HCT116 (cell line): ENCODE results near the gene WNT5B. TPM values are rescaled to one million over a fixed set of nuclear protein-coding genes. Genes with fewer than 3 reads are reported as not detected.

Experiments
- ATAC-seq: fragments of 200-7000 bp; cut with Tn5 transposase; 2 replicates; pipeline ENCODE4 v1.9.1; 2020; ENCODE audit warnings: mild to moderate bottlenecking, moderate library complexity
- BruUV-seq: library from RNA; stranded (reverse); fragments of 400-500 nt; replicated peaks from 2 replicates; lab custom pipeline; 2021; lab: Mats Ljungman, UMichigan
- CTCF ChIA-PET: fragments of 300-600 bp; sonication (Branson Sonifier 250); formaldehyde crosslinking; loops from one replicate; lab custom pipeline; 2021; ENCODE audit warnings: antibody characterized with exemption; lab: Charles Lee
- POLR2A ChIA-PET: fragments of 300-600, 350-600 bp; sonication (Branson Sonifier 250); formaldehyde crosslinking; loops from one replicate; lab custom pipeline; 2021; ENCODE audit warnings: antibody characterized with exemption; lab: Charles Lee
- RAD21 ChIA-PET, 2 experiments: fragments of 300-600 bp; sonication (Branson Sonifier 250); formaldehyde crosslinking; loops; one replicate each; lab custom pipeline; 2023; ENCODE audit warnings: low total read pairs in 2 of 2; ENCODE audit not compliant: uncharacterized antibody in 2 of 2, unreplicated experiment in 2 of 2, low non-redundant PET in 1 of 2; lab: Charles Lee
- DNase-seq: peaks from one replicate; pipeline ENCODE4 v3.0.0-alpha.2; 2010; ENCODE audit warnings: low read depth, low spot score
- H2AFZ ChIP-seq: fragments of 200-600 bp; shearing (Covaris generic), sonication (generic); 2 replicates; pipeline ENCODE4 v1.6.1; 2017; ENCODE audit warnings: low read depth, mixed run types, mixed read lengths, antibody characterized with exemption, low read length; ENCODE audit not compliant: poor library complexity, severe bottlenecking
- H3K27ac ChIP-seq: 2 replicates; pipeline ENCODE4 v1.5.1; 2012; ENCODE audit warnings: low read depth, low read length
- H3K27me3 ChIP-seq: fragments of 200-600 bp; sonication (generic); 2 replicates; pipeline ENCODE4 v1.6.1; 2016; ENCODE audit warnings: mixed run types, low read length, mixed read lengths; ENCODE audit not compliant: insufficient read depth
- H3K36me3 ChIP-seq, 2 experiments: fragments of 200-500 bp in 1 of 2; fragments of 200-600 bp in 1 of 2; sonication (Bioruptor generic) in 1 of 2; sonication (generic) in 1 of 2; 2 replicates each; pipeline versions ENCODE4 v1.5.1 to v1.6.1; 2014 to 2016; ENCODE audit warnings: low read length in 2 of 2, inconsistent platforms in 1 of 2, mixed read lengths in 1 of 2, mixed run types in 1 of 2; ENCODE audit not compliant: insufficient read depth in 2 of 2, control insufficient read depth in 1 of 2
- H3K4me1 ChIP-seq, 2 experiments: fragments of 200-600 bp in 1 of 2; sonication (generic) in 1 of 2; 2 replicates each; pipeline versions ENCODE4 v1.5.1 to v1.6.1; 2012 to 2017; ENCODE audit warnings: low read length in 2 of 2, inconsistent platforms in 1 of 2, mild to moderate bottlenecking in 1 of 2, mixed read lengths in 1 of 2, mixed run types in 1 of 2, moderate library complexity in 1 of 2; ENCODE audit not compliant: insufficient read depth in 2 of 2, control insufficient read depth in 1 of 2
- H3K4me2 ChIP-seq: fragments of 200-600 bp; sonication (generic); 2 replicates; pipeline ENCODE4 v1.6.1; 2017; ENCODE audit warnings: mixed run types, low read length, mixed read lengths
- H3K4me3 ChIP-seq, 2 experiments: fragments of 200-600 bp in 1 of 2; sonication (generic) in 1 of 2; replicated peaks in 1 of 2; 2 replicates each; pipeline ENCODE4 v1.5.1; 2011 to 2016; ENCODE audit warnings: low read length in 2 of 2, control low read depth in 1 of 2, low read depth in 1 of 2, mild to moderate bottlenecking in 1 of 2, mixed read lengths in 1 of 2, mixed run types in 1 of 2
- H3K79me2 ChIP-seq: fragments of 200-600 bp; sonication (generic); 2 replicates; pipeline ENCODE4 v1.6.1; 2017; ENCODE audit warnings: mild to moderate bottlenecking, mixed run types, low read length, moderate library complexity, mixed read lengths; ENCODE audit not compliant: insufficient read depth
- H3K9ac ChIP-seq: fragments of 200-600 bp; sonication (generic); 2 replicates; pipeline ENCODE4 v1.6.1; 2016; ENCODE audit warnings: low read length, mixed read lengths
- H3K9me2 ChIP-seq: fragments of 200-600 bp; sonication (generic), shearing (Covaris generic); 2 replicates; pipeline ENCODE4 v1.6.1; 2017; ENCODE audit warnings: mixed run types, mild to moderate bottlenecking, moderate library complexity; ENCODE audit not compliant: insufficient read depth
- H3K9me3 ChIP-seq, 2 experiments: fragments of 200-500 bp in 1 of 2; fragments of 200-600 bp in 1 of 2; sonication (Bioruptor generic) in 1 of 2; sonication (generic) in 1 of 2; 2 replicates each; pipeline ENCODE4 v1.6.1; 2014 to 2017; ENCODE audit warnings: low read length in 2 of 2, mixed read lengths in 2 of 2, inconsistent platforms in 1 of 2, low read depth in 1 of 2, mild to moderate bottlenecking in 1 of 2, mixed run types in 1 of 2, moderate library complexity in 1 of 2; ENCODE audit not compliant: control insufficient read depth in 1 of 2, insufficient read depth in 1 of 2
- H4K20me1 ChIP-seq: fragments of 200-600 bp; sonication (generic), shearing (Covaris generic); 2 replicates; pipeline ENCODE4 v1.6.1; 2017; ENCODE audit warnings: mixed run types, mild to moderate bottlenecking, moderate library complexity; ENCODE audit not compliant: insufficient read depth
- CBX3 ChIP-seq: IDR thresholded peaks from 2 replicates; pipeline ENCODE4 v1.6.1; 2012; ENCODE audit warnings: low read depth
- ELF1 ChIP-seq: IDR thresholded peaks from 2 replicates; pipeline ENCODE4 v1.6.1; 2012; ENCODE audit warnings: low read depth, borderline replicate concordance
- EZH2 ChIP-seq: fragments of 200-600 bp; sonication (generic); IDR thresholded peaks from 2 replicates; pipeline ENCODE4 v1.6.1; 2017; ENCODE audit warnings: antibody characterized with exemption, mixed run types
- JUND ChIP-seq: IDR thresholded peaks from 2 replicates; pipeline ENCODE4 v1.6.1; 2012
- POLR2A ChIP-seq: IDR thresholded peaks from 2 replicates; pipeline ENCODE4 v1.7.0; 2011; ENCODE audit warnings: borderline replicate concordance; ENCODE audit not compliant: insufficient read depth, insufficient read length; ENCODE audit errors: extremely low read depth
- POLR2AphosphoS5 ChIP-seq: IDR thresholded peaks from 2 replicates; pipeline ENCODE4 v1.6.1; 2011; ENCODE audit warnings: mild to moderate bottlenecking, low read depth, low read length, moderate library complexity
- SIN3A ChIP-seq: IDR thresholded peaks from 2 replicates; pipeline ENCODE4 v1.6.1; 2012; ENCODE audit warnings: low read depth
- SP1 ChIP-seq: IDR thresholded peaks from 2 replicates; pipeline ENCODE4 v1.6.1; 2012; ENCODE audit warnings: low read depth
- TCF7L2 ChIP-seq: IDR thresholded peaks from 2 replicates; pipeline ENCODE4 v1.7.0; 2011; ENCODE audit warnings: borderline replicate concordance, inconsistent platforms; ENCODE audit not compliant: insufficient read depth, insufficient read length; ENCODE audit errors: extremely low read depth
- intact Hi-C: fragments of 100-400 bp; cut with micrococcal nuclease; formaldehyde crosslinking; loops from 2 replicates; pipeline ENCODE4 v1.10.0; 2022
- total RNA-seq: library from RNA; stranded (reverse); gene quantifications from one replicate; pipeline ENCODE4 v1.2.1, GENCODE V29; 2021; ENCODE audit not compliant: unreplicated experiment
- TF ChIP-seq, protein P1 (sequence below): IDR thresholded peaks from 2 replicates; pipeline ENCODE4 v1.6.1; 2012
- TF ChIP-seq, protein P2 (sequence below), 3 experiments: fragments of 200-600 bp in 1 of 3; sonication (generic) in 1 of 3; IDR thresholded peaks in 2 of 3; conservative IDR thresholded peaks in 1 of 3; 2 replicates each; pipeline ENCODE4 v1.5.1; 2012 to 2017; ENCODE audit warnings: low read depth in 2 of 3, low read length in 2 of 3, antibody characterized with exemption in 1 of 3, borderline replicate concordance in 1 of 3, control low read depth in 1 of 3, mild to moderate bottlenecking in 1 of 3, mixed read lengths in 1 of 3, mixed run types in 1 of 3, moderate library complexity in 1 of 3; ENCODE audit not compliant: insufficient read depth in 1 of 3
- TF ChIP-seq, protein P3 (sequence below): IDR thresholded peaks from 2 replicates; pipeline ENCODE4 v1.6.1; 2011; ENCODE audit warnings: mild to moderate bottlenecking, low read length, moderate library complexity; ENCODE audit not compliant: insufficient replicate concordance; ENCODE audit errors: extremely low read depth
- TF ChIP-seq, protein P4 (sequence below): IDR thresholded peaks from 2 replicates; pipeline ENCODE4 v1.6.1; 2012; ENCODE audit warnings: low read depth

WNT5B gene
- total RNA-seq, 1 experiment from 2014 or later, result 0.52 TPM

DNA sequence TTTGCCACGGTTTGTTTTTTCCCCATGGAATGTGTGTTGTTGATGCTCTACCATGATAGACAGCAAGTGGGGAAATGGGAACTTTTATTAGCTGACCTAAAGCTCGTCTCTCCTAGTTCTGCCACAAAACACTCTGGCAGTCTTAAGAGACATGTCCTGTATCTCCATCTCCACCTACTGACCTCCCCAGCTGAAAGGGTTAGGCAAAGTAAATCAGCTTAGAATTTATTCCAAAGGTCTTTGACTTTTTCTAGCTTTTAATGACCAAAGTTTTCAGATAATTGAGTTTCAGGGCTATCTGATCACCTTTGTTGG, 52.4 kb downstream of the WNT5B start:
- no peak overlapping the region for H2AFZ ChIP-seq
- DNase-seq, result no peak
- TF ChIP-seq SIN3A (no peak), POLR2A (no peak), ELF1 (no peak), CBX3 (no peak), SP1 (no peak), EZH2 (no peak), POLR2AphosphoS5 (no peak), JUND (no peak), TCF7L2 (no peak)
- TF ChIP-seq, protein P1, sequence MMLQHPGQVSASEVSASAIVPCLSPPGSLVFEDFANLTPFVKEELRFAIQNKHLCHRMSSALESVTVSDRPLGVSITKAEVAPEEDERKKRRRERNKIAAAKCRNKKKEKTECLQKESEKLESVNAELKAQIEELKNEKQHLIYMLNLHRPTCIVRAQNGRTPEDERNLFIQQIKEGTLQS, result no peak
- TF ChIP-seq, protein P2, sequence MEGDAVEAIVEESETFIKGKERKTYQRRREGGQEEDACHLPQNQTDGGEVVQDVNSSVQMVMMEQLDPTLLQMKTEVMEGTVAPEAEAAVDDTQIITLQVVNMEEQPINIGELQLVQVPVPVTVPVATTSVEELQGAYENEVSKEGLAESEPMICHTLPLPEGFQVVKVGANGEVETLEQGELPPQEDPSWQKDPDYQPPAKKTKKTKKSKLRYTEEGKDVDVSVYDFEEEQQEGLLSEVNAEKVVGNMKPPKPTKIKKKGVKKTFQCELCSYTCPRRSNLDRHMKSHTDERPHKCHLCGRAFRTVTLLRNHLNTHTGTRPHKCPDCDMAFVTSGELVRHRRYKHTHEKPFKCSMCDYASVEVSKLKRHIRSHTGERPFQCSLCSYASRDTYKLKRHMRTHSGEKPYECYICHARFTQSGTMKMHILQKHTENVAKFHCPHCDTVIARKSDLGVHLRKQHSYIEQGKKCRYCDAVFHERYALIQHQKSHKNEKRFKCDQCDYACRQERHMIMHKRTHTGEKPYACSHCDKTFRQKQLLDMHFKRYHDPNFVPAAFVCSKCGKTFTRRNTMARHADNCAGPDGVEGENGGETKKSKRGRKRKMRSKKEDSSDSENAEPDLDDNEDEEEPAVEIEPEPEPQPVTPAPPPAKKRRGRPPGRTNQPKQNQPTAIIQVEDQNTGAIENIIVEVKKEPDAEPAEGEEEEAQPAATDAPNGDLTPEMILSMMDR (IDR thresholded peaks at IDR 0.05 in 2 of 3, conservative IDR thresholded peaks at IDR 0.05 in 1 of 3; ENCODE audit: borderline replicate concordance in 1 of 3, insufficient read depth in 1 of 3, low read depth in 2 of 3, low read length in 2 of 3), result no peak
- TF ChIP-seq, protein P3, sequence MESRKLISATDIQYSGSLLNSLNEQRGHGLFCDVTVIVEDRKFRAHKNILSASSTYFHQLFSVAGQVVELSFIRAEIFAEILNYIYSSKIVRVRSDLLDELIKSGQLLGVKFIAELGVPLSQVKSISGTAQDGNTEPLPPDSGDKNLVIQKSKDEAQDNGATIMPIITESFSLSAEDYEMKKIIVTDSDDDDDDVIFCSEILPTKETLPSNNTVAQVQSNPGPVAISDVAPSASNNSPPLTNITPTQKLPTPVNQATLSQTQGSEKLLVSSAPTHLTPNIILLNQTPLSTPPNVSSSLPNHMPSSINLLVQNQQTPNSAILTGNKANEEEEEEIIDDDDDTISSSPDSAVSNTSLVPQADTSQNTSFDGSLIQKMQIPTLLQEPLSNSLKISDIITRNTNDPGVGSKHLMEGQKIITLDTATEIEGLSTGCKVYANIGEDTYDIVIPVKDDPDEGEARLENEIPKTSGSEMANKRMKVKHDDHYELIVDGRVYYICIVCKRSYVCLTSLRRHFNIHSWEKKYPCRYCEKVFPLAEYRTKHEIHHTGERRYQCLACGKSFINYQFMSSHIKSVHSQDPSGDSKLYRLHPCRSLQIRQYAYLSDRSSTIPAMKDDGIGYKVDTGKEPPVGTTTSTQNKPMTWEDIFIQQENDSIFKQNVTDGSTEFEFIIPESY, result no peak
- TF ChIP-seq, protein P4, sequence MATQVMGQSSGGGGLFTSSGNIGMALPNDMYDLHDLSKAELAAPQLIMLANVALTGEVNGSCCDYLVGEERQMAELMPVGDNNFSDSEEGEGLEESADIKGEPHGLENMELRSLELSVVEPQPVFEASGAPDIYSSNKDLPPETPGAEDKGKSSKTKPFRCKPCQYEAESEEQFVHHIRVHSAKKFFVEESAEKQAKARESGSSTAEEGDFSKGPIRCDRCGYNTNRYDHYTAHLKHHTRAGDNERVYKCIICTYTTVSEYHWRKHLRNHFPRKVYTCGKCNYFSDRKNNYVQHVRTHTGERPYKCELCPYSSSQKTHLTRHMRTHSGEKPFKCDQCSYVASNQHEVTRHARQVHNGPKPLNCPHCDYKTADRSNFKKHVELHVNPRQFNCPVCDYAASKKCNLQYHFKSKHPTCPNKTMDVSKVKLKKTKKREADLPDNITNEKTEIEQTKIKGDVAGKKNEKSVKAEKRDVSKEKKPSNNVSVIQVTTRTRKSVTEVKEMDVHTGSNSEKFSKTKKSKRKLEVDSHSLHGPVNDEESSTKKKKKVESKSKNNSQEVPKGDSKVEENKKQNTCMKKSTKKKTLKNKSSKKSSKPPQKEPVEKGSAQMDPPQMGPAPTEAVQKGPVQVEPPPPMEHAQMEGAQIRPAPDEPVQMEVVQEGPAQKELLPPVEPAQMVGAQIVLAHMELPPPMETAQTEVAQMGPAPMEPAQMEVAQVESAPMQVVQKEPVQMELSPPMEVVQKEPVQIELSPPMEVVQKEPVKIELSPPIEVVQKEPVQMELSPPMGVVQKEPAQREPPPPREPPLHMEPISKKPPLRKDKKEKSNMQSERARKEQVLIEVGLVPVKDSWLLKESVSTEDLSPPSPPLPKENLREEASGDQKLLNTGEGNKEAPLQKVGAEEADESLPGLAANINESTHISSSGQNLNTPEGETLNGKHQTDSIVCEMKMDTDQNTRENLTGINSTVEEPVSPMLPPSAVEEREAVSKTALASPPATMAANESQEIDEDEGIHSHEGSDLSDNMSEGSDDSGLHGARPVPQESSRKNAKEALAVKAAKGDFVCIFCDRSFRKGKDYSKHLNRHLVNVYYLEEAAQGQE, result no peak
- TF ChIP-seq, all 23 proteins: peak for 0
- Histone ChIP-seq H3K9me3 (no peaks in the 10 kb centered on the region), H3K9ac (no peak overlapping the region), H3K9me2 (no peaks in the 10 kb centered on the region), H3K79me2 (no peaks in the 10 kb centered on the region), H3K27me3 (no peaks in the 10 kb centered on the region), H3K4me2 (no peak overlapping the region), H3K4me1 (peaks cover 0 to 6% of the 10 kb centered on the region in 2 experiments; a peak in 2 of 4 replicates), H3K36me3 (no peaks in the 10 kb centered on the region), H3K4me3 (no peak overlapping the region), H3K27ac (no peak overlapping the region), H4K20me1 (no peaks in the 10 kb centered on the region)
- ChIA-PET CTCF (no interaction called here), POLR2A (interaction anchor here (1.1 to 1.2 kb wide), 2 partner anchors 8 to 9 kb away, joined by 3 to 4 read pairs; partner anchors contain the start of gene ADIPOR2), RAD21 (no interaction called here)
- intact Hi-C loops, result no loop called here
- ATAC-seq, result no peak
- no TSS peak for BruUV-seq
